ENCODE results near the gene ERFL. TPM values are rescaled to one million over a fixed set of nuclear protein-coding genes. Genes with fewer than 3 reads are reported as not detected.
"Not testable (repeated sequence)": the region's sequence is repeated elsewhere in the genome, so short reads cannot be mapped to it uniquely, and the experiment has no call there.

ERFL gene
- total RNA-seq, 4 donors from 2014 or later, result 0.27 to 1.9 (median 0.95) TPM

- intact Hi-C loops (cut with DNase I; ENCODE audit: low total_unique reads), result no loop called here
- 0 to 8% methylated on average over 1 to 51 of the region's 53 CpGs for WGBS, 2 donors (ENCODE audit: low coverage in 1 of 2)
- in situ Hi-C loops (cut with MboI; ENCODE audit: low pct_ligation_motif_present in 1 of 4, low pct_unique_long_range_greater_than_20kb in 1 of 4, low sequenced_read_pairs in 3 of 4), result no loop called here
- Histone ChIP-seq H3K4me1 (peaks cover 6 to 21% (median 16%) of the 10 kb centered on the region in 4 donors), H3K27me3 (peaks cover 25% of the 10 kb centered on the region), H3K27ac (peak overlapping the region; percentile 12 to 65 (median 42)), H3K9me3 (no peaks in the 10 kb centered on the region), H3K36me3 (no peaks in the 10 kb centered on the region), H3K4me3 (peak overlapping the region; percentile 34 to 60 (median 43))
- no peak for TF ChIP-seq POLR2AphosphoS5 (IDR thresholded peaks at IDR 0.05)
- no peak for TF ChIP-seq POLR2A (IDR thresholded peaks at IDR 0.05)
- no peak for TF ChIP-seq EP300 (IDR thresholded peaks at IDR 0.05; ENCODE audit: low read depth)
- no peak for TF ChIP-seq CTCF (IDR thresholded peaks at IDR 0.05)
- no peak for DNase-seq
Observed at GRCh38 chr19:41940731-41941409, 12.6 kb upstream of the ERFL start.

- Histone ChIP-seq H3K27me3 (peaks cover 33% of the 10 kb centered on the region), H3K4me1 (peaks cover 6 to 26% (median 19%) of the 10 kb centered on the region in 4 donors), H3K27ac (peak overlapping the region; percentile 12 to 65 (median 42)), H3K9me3 (no peaks in the 10 kb centered on the region), H3K4me3 (peak overlapping the region; percentile 34 to 60 (median 43)), H3K36me3 (no peaks in the 10 kb centered on the region)
- intact Hi-C loops (cut with DNase I; ENCODE audit: low total_unique reads) (no loop called here), in situ Hi-C loops (cut with MboI; ENCODE audit: low pct_ligation_motif_present in 1 of 4, low pct_unique_long_range_greater_than_20kb in 1 of 4, low sequenced_read_pairs in 3 of 4) (no loop called here)
- DNase-seq, result peak; percentile 62
- TF ChIP-seq POLR2A (IDR thresholded peaks at IDR 0.05), result no peak
- no peak for TF ChIP-seq CTCF (IDR thresholded peaks at IDR 0.05)
- no peak for TF ChIP-seq POLR2AphosphoS5 (IDR thresholded peaks at IDR 0.05)
- TF ChIP-seq EP300 (IDR thresholded peaks at IDR 0.05; ENCODE audit: low read depth), result no peak
- 2 to 9% methylated on average over 8 to 35 of the region's 83 CpGs for WGBS, 2 donors (ENCODE audit: low coverage in 1 of 2)
Observed at GRCh38 chr19:41939861-41940730, 11.8 kb upstream of the ERFL start.

- Histone ChIP-seq H3K4me1 (peaks cover 6 to 31% (median 21%) of the 10 kb centered on the region in 4 donors), H3K27me3 (peaks cover 38% of the 10 kb centered on the region)
- in situ Hi-C loops (cut with MboI; ENCODE audit: low pct_ligation_motif_present in 1 of 4, low pct_unique_long_range_greater_than_20kb in 1 of 4, low sequenced_read_pairs in 3 of 4); H3K36me3 ChIP-seq; H3K27ac ChIP-seq; H3K9me3 ChIP-seq; DNase-seq; intact Hi-C loops (cut with DNase I; ENCODE audit: low total_unique reads); H3K4me3 ChIP-seq: not testable (repeated sequence)
Observed at GRCh38 chr19:41939209-41939608, 11.0 kb upstream of the ERFL start.

- 56 to 59% methylated on average over 10 to 22 of the region's 22 CpGs for WGBS, 2 donors (ENCODE audit: low coverage in 1 of 2)
- no peak overlapping the region for H3K27ac ChIP-seq
- in situ Hi-C loops (cut with MboI; ENCODE audit: low pct_ligation_motif_present in 1 of 4, low pct_unique_long_range_greater_than_20kb in 1 of 4, low sequenced_read_pairs in 3 of 4), result no loop called here
- H3K4me3 ChIP-seq, result no peak overlapping the region
- DNase-seq, result no peak
- no peak for TF ChIP-seq CTCF (IDR thresholded peaks at IDR 0.05)
- no peak for TF ChIP-seq EP300 (IDR thresholded peaks at IDR 0.05; ENCODE audit: low read depth)
- TF ChIP-seq POLR2A (IDR thresholded peaks at IDR 0.05), result no peak
- no peak for TF ChIP-seq POLR2AphosphoS5 (IDR thresholded peaks at IDR 0.05)
- H3K27me3 ChIP-seq, result peaks cover 50% of the 10 kb centered on the region
- no peaks in the 10 kb centered on the region for H3K36me3 ChIP-seq
- H3K4me1 ChIP-seq, result peaks cover 6 to 31% (median 21%) of the 10 kb centered on the region in 4 donors
- intact Hi-C loops (cut with DNase I; ENCODE audit: low total_unique reads), result no loop called here
- no peaks in the 10 kb centered on the region for H3K9me3 ChIP-seq
Observed at GRCh38 chr19:41937525-41938468, 9.5 kb upstream of the ERFL start.

Measured in transverse colon (tissue), 4 donors.